Measurements from ENCODE around the gene JCHAIN. TPM values are rescaled to one million over a fixed set of nuclear protein-coding genes. Genes with fewer than 3 reads are reported as not detected.
"Not testable (repeated sequence)": the region's sequence is repeated elsewhere in the genome, so short reads cannot be mapped to it uniquely, and the experiment has no call there.

Gene JCHAIN
- not detected in 2 replicates for total RNA-seq

DNA sequence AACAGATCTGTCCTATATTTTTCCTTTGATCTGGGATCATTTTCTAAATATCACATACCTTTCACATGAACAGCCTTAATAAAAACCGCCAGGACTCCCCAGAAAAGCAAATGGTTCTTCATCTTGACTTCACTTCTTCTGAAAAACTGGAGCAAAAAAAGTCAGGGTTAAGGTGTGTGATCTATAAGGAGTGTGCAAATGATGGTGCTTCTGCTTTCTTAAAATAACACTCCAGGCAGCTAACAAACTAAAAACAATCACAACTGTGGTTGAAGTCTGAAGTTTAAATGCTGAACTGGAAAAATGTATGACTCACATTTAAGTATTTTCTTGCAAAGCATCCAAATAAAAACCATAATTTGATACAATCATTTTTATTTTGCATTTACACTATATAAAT, at the start of gene JCHAIN:
Gene JCHAIN, minus strand, starts transcription at position 140 of the 400 bp plus-strand sequence. Its CDS starts 18 bp downstream, at position 122.
- intact Hi-C loops (cut with micrococcal nuclease), result no loop called here

DNA sequence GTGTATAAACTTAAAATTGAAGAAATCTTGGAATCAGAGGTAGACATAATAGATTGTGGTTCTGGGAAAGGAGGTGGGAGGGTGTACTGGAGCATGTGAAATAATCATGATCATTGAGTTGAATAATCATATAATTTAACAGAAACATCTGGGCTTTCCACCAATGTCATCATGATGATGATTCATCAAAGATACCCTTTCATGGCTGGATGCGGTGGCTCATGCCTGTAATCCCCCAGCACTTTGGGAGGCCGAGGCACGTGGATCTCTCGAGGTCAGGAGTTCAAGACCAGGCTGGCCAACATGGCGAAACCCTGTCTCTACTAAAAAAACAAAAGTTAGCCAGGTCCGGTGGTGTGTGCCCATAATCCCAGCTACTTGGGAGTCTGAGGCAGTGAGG, 48.8 kb upstream of the JCHAIN start:
- intact Hi-C loops (cut with micrococcal nuclease), result no loop called here

DNA sequence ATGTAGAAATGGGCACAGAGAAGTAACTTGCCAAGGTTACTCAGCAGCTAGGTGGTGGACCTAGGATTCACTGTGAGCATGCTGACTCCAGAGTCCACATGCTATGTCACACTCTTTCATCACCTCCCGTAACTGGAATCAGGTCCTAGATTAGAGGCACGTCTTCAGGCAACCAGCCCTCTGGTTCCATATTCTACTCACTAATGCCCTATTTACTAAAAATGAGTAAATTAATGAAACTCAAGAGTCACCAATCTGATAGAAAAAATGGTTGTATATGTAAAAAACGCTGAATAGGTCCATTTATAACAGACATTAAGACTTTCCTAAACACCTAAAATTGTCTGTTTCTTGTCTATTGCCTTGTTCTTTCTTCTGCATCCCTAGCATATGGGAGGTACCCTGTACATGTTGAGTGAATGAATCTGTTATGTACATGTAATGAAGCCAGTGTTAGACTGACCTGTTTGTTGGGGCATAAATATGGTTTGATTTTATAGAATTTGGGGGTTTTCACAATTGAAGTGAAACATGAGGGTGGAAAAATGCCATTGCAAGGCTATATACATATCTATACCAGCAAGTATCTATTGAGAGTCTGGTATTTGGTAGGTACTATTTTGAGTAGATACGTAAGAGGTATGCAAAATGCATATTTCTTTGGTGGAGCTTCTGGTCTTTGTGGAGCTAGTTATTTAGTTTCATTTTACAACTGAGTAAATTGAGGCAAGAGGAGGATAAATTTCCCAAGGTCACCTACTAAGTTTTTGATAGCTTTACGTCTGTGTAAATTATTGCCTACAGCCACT, 48.0 kb upstream of the JCHAIN start:
- intact Hi-C loops (cut with micrococcal nuclease), result no loop called here

DNA sequence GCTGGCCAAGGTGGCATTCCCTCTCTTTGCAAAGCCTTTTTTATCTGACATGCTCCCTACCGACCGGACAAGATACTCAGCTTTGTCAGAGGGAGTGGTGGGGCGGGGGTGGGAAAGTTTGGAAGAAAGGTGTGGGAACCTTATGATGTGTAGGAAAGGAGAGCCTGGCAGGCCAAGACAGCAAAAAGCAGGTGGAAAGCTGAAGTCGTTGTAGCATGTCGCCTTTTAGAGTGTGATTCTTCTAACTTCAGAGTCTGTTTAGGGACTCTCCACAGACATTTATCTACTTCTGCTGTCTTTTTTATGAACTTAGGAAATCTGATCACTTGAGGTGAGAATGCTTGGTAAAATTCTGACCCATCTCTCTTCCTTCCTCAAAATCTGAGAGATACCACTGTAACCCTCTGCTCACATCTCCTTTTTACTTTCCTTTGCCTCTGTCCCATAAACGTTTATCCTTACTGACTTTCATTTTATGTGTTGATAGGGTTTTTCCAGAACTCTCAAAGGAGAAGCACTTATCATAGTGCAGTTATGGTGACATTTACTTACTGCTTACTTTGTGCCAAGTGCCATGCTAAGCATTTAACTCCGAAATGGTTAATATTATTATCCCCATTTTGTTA, 47.3 kb upstream of the JCHAIN start:
- intact Hi-C loops (cut with micrococcal nuclease), result no loop called here

DNA sequence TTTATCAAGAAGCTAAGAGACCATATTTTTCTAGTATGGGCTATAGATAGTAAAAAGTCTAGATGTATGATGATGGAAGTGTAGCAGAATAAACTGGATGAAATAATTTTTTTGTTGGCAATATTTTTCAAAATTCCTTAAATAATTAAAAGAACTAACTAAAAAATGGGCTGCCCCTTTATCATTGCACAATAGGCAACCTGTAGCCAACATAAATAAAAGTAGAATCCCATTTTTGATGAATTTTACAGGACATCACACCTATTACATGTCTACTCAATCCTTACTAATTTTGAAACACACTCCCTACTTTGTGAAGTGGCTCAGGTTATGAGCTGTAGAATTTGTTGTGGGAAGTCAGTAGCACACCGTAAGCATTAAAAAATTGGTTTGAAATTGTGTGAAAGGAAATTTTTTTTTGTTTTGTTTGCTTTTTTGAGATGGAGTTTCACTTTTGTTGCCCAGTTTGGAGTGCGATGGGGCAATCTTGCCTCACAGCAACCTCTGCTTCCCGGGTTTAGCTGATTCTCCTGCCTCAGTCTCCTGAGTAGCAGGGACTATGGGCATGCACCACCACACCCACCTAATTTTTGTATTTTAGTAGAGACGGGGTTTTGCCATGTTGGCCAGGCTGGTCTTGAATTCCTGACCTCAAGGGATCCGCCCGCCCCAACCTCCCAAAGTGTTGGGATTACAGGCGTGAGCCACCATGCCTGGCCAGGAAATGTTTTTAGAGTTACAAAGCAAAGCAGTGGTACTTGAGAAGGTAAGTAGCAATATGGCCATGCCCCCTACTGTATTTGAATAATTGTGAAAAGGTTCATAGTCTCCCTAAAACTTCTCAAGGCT, 46.5 kb upstream of the JCHAIN start:
- intact Hi-C loops (cut with micrococcal nuclease), result no loop called here

DNA sequence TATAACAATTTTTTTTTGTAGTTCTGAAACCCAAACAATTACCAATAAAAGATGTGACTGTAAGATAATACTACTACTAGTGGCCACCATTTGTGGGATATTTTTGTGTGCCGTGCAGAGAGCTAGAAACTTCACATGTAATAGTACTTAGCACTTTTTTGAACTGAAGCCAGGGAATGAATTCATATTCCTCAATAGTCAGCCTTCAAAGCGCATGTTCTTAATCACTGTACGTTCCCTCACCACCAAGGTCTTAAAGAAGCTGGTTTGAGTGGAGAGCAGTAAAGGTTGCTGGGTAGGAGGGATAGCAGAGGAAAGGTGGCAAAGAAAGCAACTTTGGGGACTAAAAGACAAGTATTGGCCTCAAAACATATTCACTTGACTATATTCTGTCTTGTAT, 45.8 kb upstream of the JCHAIN start:
- intact Hi-C loops (cut with micrococcal nuclease), result no loop called here

DNA sequence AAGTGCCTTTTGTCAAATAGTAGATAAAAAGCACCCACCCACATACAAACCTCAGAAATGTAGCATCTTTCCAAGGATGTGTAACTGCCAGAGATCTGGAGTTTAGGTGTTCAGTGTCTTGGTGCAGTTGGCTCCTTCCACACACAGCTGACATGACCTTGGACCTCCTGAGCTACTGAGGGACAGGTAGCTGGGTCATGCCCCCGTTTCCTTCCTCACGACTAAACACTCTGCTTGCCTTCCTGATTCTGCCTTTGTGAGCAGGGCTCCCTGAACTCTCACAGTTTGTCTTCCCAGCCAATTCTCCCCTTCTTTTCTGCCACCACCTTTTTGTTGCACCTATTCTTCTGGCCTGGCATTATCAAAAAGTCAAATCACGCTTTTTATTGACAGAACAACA, 45.3 kb upstream of the JCHAIN start:
- intact Hi-C loops (cut with micrococcal nuclease), result no loop called here

DNA sequence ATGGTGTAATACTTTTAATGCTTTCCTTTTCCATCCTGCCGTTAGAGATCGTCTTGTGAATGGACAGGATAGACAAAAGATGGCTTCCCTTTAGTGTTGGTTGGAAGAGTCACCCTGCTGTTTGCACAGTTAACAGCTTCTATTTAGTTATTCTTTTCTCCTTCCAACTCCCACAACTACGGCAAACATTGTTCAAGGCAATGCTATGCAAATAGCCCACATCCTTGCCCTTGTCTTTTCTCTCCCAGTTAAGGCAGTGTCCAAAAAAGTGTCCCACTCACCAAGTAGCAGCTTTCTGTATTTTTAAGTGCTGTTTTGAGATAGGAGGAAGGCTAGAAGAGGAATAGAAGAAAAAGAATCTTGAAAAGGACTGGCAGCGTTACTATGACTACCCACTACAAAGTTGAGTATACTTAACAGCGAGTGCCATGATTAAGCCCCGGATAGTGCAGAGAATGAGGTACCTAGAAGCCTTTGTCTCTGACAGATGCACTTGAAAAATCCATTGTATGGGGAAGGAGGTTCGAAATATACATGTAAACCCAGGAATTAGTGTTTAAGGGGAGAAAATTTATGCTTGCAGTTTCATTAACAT, 43.4 kb upstream of the JCHAIN start:
- intact Hi-C loops (cut with micrococcal nuclease), result no loop called here

DNA sequence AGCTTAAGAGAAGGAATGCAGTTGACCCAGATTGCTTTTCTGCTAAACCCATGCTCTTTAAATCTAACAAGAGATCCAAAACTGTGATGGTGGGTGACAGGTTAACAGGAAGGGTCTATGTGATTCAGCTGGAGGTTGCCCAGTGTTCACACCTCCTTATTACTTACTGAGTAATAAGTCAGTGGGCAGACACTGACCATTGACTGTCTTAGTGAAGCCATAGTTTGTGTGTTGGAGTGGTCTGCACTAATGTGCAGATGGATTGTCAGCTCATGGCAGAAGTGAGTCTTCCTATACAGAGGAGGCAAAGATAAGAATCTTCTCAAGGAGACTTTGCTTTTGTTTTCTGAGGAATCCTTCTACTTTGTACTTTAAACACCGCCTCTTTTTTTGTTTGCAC, 40.2 kb upstream of the JCHAIN start:
- intact Hi-C loops (cut with micrococcal nuclease), result no loop called here

DNA sequence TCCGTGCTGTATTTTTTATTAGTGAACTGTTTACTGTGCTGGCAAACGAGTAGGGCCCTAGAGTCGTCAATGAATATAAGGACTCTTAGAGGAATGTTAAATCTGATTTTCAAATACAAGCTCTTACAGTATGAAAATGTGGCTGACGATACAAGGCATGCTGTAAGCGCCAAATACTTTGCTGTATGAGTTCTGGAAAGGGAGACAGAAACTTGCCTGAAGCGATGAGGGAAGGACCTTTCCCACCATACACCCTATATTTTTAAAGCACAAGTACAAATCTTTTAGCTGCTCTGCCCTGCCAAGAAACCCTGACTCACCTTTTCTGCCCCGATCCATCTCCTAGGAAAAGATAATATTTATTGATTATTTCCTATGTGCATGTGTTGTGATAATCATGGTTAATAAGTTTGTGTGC, 39.7 kb upstream of the JCHAIN start:
- intact Hi-C loops (cut with micrococcal nuclease), result no loop called here

DNA sequence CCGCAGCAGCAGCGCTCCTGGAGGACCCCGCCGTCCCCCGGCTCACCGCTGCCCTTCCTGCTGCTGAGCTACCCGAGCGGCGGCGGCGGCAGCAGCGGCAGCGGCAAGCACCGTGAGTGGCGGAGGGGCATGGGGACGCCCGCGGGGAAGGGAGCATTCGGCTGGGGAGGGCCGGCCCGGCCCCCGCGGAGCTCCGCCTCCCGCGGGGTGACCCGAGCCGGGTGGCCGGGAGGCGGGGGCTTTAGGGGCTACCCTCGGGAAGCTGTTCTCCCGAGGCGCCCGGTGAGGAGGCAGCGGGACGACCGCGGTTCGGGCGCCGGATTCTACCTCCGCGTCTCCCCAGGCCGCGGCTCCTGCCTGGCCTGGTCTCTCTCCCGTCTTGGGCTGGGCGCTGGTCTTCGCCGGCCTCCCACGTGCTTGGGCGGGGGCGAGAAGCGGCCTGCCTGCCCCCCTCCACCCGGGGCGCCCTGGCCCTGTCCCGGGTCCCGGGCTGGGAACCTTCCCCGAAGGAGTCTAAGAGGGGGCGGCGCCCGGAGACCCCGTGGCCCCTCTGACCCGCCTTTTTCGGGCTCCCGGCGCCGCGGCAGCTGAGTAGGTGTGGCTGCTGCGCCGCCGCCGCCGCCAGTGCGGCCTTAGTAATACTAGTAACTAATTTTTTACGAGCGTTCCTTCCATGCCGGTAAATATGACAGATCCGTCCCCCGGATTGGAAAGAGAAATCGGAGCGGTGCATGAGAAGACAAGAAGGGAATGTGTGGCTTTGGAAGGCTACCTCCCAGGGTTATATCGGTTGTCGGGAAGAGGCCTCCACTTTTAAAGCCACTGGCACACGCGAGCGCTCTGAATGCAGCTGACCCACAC, 39.1 kb upstream of the JCHAIN start:
- intact Hi-C loops (cut with micrococcal nuclease), result loop anchor here (1.0 to 2.0 kb wide), 7 partner anchors 17 to 304 kb away; partner anchors contain the start of genes DCK, GRSF1, MOB1B and UTP3

DNA sequence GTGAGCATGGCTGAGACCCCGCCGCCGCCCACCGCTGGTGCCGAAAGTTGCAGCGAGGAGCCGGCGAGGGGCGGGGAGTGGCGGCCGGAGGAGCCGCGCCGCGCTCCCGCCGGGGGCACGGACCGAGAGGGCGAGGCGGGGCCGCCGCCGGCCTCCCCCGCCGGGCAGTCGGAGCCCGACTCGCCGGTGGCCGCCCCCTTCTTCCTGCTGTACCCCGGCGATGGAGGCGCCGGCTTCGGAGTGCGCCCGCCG, 38.5 kb upstream of the JCHAIN start:
- intact Hi-C loops (cut with micrococcal nuclease), result loop anchor here (1.0 to 2.0 kb wide), 7 partner anchors 17 to 304 kb away; partner anchors contain the start of genes DCK, GRSF1, MOB1B and UTP3

DNA sequence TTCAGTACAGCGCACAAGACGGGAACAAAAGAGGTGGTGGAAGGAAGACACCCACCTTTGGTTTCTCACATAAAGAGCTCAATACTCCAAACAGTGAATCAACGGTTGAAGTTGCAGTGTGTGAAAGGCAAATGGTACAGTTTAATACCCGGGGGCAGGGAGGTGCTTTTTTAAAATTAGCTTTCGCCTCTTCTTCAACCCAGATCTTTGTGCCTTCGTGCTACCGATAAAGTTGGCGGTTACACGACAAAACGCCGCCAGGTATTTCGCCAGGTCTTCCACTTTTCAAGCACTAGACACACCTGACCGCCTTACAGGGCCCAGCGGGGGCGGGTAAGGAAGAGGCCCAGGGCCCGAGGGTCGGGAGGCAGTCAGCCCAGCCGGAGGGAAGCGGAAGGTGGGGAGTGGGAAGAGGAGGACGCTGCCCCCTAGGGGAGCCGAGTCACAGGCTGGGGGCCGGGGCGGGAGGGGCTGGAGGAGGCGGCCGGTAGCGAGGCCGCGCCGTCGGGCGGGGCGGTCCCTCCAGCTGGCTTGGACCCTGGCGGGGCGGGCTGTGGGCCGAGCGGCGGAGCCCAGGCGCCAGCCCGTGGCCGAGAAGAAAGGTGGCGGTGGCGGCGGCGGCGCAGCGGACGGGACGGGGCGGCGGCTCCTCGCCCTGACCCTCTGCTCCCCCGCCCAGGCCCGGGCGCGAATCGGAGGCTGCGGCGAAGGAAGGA, 38.1 kb upstream of the JCHAIN start:
- intact Hi-C loops (cut with micrococcal nuclease), result loop anchor here (2.0 kb wide), 1 partner anchor 288 kb away; the partner anchor contains the start of gene DCK

DNA sequence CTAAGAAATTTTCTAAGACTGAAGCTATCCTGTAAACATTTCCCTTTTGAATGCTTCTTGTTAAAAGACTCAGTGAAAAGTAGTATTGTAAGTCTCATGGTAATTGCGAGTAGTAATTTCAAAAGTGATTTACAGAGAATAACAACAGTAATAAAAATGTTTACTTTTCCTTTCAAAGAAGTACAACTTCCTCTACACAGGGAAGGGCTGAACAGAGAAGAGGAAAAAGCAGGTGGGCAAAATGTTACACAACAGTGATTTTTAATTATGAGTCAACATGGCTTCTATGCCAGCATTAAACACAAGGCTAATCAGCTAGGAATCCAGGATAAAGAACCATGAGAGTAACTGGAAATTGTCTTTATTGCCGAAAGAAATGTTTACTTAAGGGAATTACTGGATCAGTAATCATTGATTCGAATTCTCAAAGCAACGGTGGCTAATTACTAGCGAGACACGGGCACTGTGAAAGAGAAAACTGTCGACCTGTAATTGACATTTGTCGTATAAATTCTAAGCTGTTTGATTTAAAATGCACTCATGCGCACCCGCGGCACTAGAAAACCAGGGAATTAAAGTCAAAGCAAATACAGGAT, 37.4 kb upstream of the JCHAIN start:
- intact Hi-C loops (cut with micrococcal nuclease), result loop anchor here (2.0 kb wide), 1 partner anchor 289 kb away; the partner anchor contains the start of gene DCK

DNA sequence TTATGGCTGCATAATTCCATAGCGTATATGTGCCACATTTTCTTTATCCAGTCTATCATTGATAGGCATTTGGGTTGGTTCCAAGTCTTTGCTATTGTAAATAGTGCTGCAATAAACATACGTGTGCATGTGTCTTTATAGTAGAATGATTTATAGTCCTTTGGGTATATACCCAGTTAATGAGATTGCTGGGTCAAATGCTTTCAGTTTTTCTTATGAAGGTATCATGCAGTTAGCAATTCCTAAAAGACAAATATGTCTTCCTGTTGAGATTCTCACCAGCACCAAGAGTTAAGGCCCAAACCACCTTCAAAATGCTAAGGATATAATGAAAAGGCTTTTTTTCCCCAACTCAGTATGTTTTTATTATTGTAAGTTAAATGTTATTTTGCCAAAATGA, 36.3 kb upstream of the JCHAIN start:
- intact Hi-C loops (cut with micrococcal nuclease), result not testable (repeated sequence)

DNA sequence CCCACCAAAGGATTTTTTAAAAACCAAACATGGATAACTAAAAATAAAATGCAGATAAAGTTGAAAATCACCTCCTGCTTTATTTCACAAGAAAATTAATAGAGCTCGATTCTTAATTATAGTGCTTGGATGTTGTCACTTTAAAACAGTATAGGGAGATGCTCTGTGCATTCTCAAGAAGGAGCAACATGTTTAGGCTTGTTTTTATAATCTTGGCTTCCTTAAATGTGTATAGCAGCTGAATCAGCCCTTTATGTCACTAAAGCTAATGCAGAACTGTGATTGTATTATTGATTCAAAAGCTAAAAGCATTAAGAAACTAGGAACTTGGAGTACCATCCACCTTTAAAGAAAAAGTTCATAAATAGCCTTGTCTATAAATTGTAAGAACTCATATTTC, 35.0 kb upstream of the JCHAIN start:
- intact Hi-C loops (cut with micrococcal nuclease), result no loop called here

DNA sequence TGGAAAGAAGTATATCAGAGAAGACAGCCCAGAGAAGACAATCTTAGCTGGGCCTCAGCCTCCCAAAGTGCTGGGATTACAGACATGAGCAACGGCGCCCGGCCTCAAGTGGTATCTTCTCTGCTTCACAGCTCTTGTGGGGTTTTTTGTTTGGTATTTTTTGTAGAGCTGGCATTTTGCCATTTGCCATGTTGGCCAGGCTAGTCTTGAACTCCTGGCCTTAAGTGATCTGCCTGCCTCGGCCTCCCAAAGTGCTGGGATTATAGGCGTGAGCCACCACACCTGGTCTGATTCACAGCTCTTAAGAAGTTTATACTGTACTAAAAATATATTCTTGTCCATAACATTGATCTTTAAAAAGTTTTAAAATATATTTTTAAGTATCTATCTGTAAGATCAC, 34.4 kb upstream of the JCHAIN start:
- intact Hi-C loops (cut with micrococcal nuclease), result no loop called here

DNA sequence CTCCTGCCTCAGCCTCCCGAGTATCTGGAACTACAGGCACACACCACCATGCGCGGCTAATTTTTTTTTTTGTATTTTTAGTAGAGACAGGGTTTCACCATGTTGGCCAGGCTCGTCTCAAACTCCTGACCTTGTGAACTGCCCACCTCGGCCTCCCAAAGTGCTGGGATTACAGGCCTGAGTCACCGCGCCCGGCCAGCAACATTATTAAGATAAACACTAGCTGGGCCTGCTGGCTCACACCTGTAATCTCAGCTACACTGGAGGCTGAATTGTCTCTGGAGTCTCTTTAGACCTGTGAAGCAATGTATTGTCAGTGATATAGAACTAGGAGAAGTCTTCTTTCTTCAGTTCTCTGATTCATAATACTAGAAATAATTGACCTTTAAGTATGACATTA, 32.1 kb upstream of the JCHAIN start:
- intact Hi-C loops (cut with micrococcal nuclease), result not testable (repeated sequence)

DNA sequence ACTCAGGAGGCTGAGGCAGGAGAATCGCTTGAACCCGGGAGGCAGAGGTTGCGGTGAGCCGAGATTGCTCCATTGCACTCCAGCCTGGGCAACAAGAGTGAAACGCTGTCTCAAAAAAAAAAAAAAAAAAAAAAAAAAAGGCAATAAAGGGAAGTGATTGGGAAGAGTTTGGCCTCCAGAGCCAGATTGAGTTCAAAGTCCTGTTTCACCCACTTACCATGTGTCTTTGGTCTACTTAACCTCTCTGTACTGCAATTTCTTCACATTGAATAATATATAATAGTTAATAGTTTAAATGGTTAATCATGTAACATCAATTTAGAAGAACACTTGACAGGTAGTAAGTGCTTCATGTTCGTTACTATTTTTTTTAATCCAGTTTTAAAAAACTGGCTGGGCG, 28.3 kb upstream of the JCHAIN start:
- intact Hi-C loops (cut with micrococcal nuclease), result not testable (repeated sequence)

DNA sequence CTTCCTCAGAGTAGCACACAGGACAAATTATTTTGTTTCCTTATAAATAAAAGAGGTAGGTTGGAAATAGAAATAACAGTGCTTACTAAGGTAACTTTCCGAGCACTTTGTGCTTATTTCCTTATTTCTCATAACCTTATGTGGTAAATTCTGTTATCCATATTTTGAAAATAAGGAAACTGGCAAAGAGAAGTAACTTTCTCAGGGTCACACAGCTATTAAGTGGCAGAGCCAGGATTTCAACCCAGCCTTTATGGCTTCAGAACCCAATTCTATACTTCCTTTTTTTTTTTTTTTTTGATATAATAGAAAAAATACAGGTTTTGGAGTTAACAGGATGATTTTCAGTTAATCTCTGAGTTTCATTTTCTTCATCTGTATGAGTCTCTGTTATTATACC, 25.4 kb upstream of the JCHAIN start:
- intact Hi-C loops (cut with micrococcal nuclease), result no loop called here

All from T-helper 1 cell treated with Interleukin-12 subunit alpha and Interleukin-12 subunit beta and Interleukin-4 antibody, amounts not matched to agents 30 ng/mL and 1 ng/mL, for 36 hours (primary cell).